Stimulated activated CD8-positive, alpha-beta memory T cell treated with anti-CD3 and anti-CD28 coated beads, Interleukin-12 subunit alpha, Interleukin-12 subunit beta, amount 100 ng/mL, for 4 hours (primary cell): Measurements from ENCODE around the gene NRIP1.

Source experiments
- DNase-seq: peaks from one replicate; pipeline ENCODE4 v3.0.0-alpha.2; 2020; ENCODE audit warnings: low read depth

The NRIP1 gene

GRCh38 chr21:14916676-14917141 is 148.1 kb downstream of the NRIP1 start:
- DNase-seq: no peak

- DNase-seq: no peak
These were observed 151.2 kb downstream of the NRIP1 start for GRCh38 chr21:14913638-14914037.

DNA sequence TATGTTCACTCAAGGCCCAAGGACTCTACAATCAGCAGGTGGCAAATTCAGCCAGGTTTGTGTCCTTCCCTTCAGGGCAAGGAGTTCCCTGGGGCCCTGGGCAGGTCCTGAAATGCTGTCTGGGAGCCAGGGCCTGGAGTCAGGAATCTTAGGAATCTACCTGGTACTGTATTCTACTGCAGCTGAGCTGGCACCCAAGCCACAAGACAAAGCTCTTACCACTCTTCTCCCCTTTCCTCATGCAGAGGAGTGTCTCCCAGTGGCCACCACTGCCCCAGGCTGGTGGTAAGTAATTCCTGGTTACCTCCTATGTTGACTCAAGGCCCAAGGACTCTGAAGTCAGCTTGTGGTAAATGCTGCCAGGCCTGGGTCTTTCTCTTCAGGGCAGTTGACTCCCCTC is 153.4 kb downstream of the NRIP1 start:
- no peak for DNase-seq
